ENCODE measurements around the gene HGFAC.

GRCh38 chr4:3418029-3418762, 23.6 kb upstream of the HGFAC start:
- TF ChIP-seq, protein P1, sequence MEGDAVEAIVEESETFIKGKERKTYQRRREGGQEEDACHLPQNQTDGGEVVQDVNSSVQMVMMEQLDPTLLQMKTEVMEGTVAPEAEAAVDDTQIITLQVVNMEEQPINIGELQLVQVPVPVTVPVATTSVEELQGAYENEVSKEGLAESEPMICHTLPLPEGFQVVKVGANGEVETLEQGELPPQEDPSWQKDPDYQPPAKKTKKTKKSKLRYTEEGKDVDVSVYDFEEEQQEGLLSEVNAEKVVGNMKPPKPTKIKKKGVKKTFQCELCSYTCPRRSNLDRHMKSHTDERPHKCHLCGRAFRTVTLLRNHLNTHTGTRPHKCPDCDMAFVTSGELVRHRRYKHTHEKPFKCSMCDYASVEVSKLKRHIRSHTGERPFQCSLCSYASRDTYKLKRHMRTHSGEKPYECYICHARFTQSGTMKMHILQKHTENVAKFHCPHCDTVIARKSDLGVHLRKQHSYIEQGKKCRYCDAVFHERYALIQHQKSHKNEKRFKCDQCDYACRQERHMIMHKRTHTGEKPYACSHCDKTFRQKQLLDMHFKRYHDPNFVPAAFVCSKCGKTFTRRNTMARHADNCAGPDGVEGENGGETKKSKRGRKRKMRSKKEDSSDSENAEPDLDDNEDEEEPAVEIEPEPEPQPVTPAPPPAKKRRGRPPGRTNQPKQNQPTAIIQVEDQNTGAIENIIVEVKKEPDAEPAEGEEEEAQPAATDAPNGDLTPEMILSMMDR (IDR thresholded peaks at IDR 0.05; ENCODE audit: poor library complexity): no peak
- no peak for TF ChIP-seq EZH2 (IDR thresholded peaks at IDR 0.05; ENCODE audit: borderline replicate concordance)

All from hepatocyte (in vitro differentiated cells).